Vagina (tissue), 2 donors: ENCODE data around the gene SNX13.

Experiments
- CTCF ChIP-seq, 3 experiments: fragments of 450-650 bp in 2 of 3; fragments of 200-600 bp in 1 of 3; sonication (generic) in 1 of 3; IDR thresholded peaks; one replicate each; pipeline ENCODE4 v1.5.1; 2017 to 2019; ENCODE audit warnings: antibody characterized with exemption in 3 of 3, mild to moderate bottlenecking in 2 of 3, moderate library complexity in 2 of 3
- POLR2A ChIP-seq, 2 donors: fragments of 450-650 bp; IDR thresholded peaks; one replicate each; pipeline ENCODE4 v1.6.1; 2017; ENCODE audit warnings: antibody characterized with exemption in 2 of 2, mild to moderate bottlenecking in 2 of 2, moderate library complexity in 2 of 2
- POLR2AphosphoS5 ChIP-seq, 2 donors: sonication (generic); formaldehyde crosslinking; IDR thresholded peaks; one replicate each; pipeline ENCODE4 v1.9.0; 2017; ENCODE audit warnings: antibody characterized with exemption in 2 of 2, mild to moderate bottlenecking in 2 of 2, low read depth in 1 of 2; ENCODE audit not compliant: insufficient read depth in 1 of 2

- TF ChIP-seq POLR2AphosphoS5 (IDR thresholded peaks at IDR 0.05; ENCODE audit: insufficient read depth in 1 of 2, low read depth in 1 of 2) = no peak
- no peak for TF ChIP-seq POLR2A (IDR thresholded peaks at IDR 0.05)
- TF ChIP-seq CTCF (IDR thresholded peaks at IDR 0.05) = no peak
Observed at GRCh38 chr7:17988858-17989257, 48.6 kb upstream of the SNX13 start.
